HuH-7.5 (cell line): ENCODE results near the gene AHDC1.

Source experiments
- DNase-seq: peaks from one replicate; pipeline ENCODE4 v3.0.0; 2011; ENCODE audit warnings: low spot score

Gene AHDC1

GRCh38 chr1:27576806-27577227, 27.1 kb downstream of the AHDC1 start:
- DNase-seq = no peak

GRCh38 chr1:27575840-27576331, 28.1 kb downstream of the AHDC1 start:
- peak; percentile 85 for DNase-seq

- peak; percentile 82 for DNase-seq
Measured at GRCh38 chr1:27574871-27575831, 28.8 kb downstream of the AHDC1 start.

GRCh38 chr1:27574001-27574781, 29.8 kb downstream of the AHDC1 start:
- DNase-seq = no peak

GRCh38 chr1:27572679-27573426, 31.1 kb downstream of the AHDC1 start:
- no peak for DNase-seq

- DNase-seq = no peak
Measured at GRCh38 chr1:27572019-27572678, 31.8 kb downstream of the AHDC1 start.

GRCh38 chr1:27571439-27572018, 32.4 kb downstream of the AHDC1 start:
- DNase-seq = no peak

GRCh38 chr1:27570784-27571183, 33.2 kb downstream of the AHDC1 start:
- DNase-seq = no peak

- no peak for DNase-seq
Measured at GRCh38 chr1:27570356-27570755, 33.6 kb downstream of the AHDC1 start.

- no peak for DNase-seq
Measured at GRCh38 chr1:27569506-27570291, 34.2 kb downstream of the AHDC1 start.

- no peak for DNase-seq
Measured at GRCh38 chr1:27569088-27569460, 34.9 kb downstream of the AHDC1 start.

GRCh38 chr1:27568300-27569087, 35.5 kb downstream of the AHDC1 start:
- peak; percentile 97 for DNase-seq

GRCh38 chr1:27567971-27568299, 36.0 kb downstream of the AHDC1 start:
- DNase-seq = no peak

GRCh38 chr1:27567146-27567526, 36.8 kb downstream of the AHDC1 start:
- DNase-seq = no peak

- DNase-seq = no peak
Measured at GRCh38 chr1:27566462-27567145, 37.3 kb downstream of the AHDC1 start.

GRCh38 chr1:27564710-27565649, 39.0 kb downstream of the AHDC1 start:
- no peak for DNase-seq

GRCh38 chr1:27563591-27564471, 40.1 kb downstream of the AHDC1 start:
- peak; percentile 88 for DNase-seq
